Endothelial cell (in vitro differentiated cells): ENCODE measurements around the gene EDRF1. TPM values are rescaled to one million over a fixed set of nuclear protein-coding genes. Genes with fewer than 3 reads are reported as not detected.
A peak's percentile ranks its signal among the peaks of the same experiment; 100 is the strongest.

Experiments
- DNase-seq: peaks from one replicate; pipeline ENCODE4 v3.0.0; 2021; ENCODE audit warnings: low spot score
- H3K27ac Mint-ChIP-seq: one replicate; pipeline ENCODE4 v1.8.0; 2021; ENCODE audit warnings: mixed read lengths, inconsistent platforms; ENCODE audit not compliant: unreplicated experiment
- H3K27me3 Mint-ChIP-seq: one replicate; pipeline ENCODE4 v1.8.0; 2021; ENCODE audit warnings: mild to moderate bottlenecking, moderate library complexity, mixed read lengths, inconsistent platforms; ENCODE audit not compliant: unreplicated experiment
- H3K36me3 Mint-ChIP-seq: one replicate; pipeline ENCODE4 v1.8.0; 2021; ENCODE audit warnings: mild to moderate bottlenecking, low read depth, mixed read lengths, inconsistent platforms; ENCODE audit not compliant: unreplicated experiment
- H3K4me1 Mint-ChIP-seq: one replicate; pipeline ENCODE4 v1.8.0; 2021; ENCODE audit warnings: mild to moderate bottlenecking, mixed read lengths, inconsistent platforms; ENCODE audit not compliant: unreplicated experiment
- H3K4me3 Mint-ChIP-seq: one replicate; pipeline ENCODE4 v1.8.0; 2021; ENCODE audit warnings: mild to moderate bottlenecking, mixed read lengths, inconsistent platforms; ENCODE audit not compliant: unreplicated experiment
- H3K9me3 Mint-ChIP-seq: one replicate; pipeline ENCODE4 v1.8.0; 2021; ENCODE audit warnings: mixed read lengths, inconsistent platforms; ENCODE audit not compliant: unreplicated experiment
- CTCF ChIP-seq: fragments of 200-600 bp; sonication (generic); IDR thresholded peaks from one replicate; pipeline ENCODE4 v1.5.0; 2021; ENCODE audit warnings: antibody characterized with exemption; ENCODE audit not compliant: unreplicated experiment
- total RNA-seq: library from RNA; stranded (reverse); fragmentation: NEBNext Ultra II Directional; extraction: Animal tissue kit (Norgen Biotek cat#: 25700); gene quantifications from one replicate; pipeline ENCODE4 v1.2.1, GENCODE V29; 2021; ENCODE audit not compliant: unreplicated experiment

The EDRF1 gene
- total RNA-seq, 1 donor from 2014 or later, result 29.2 TPM

GRCh38 chr10:125721035-125721434 lies 1.5 kb downstream of the EDRF1 start:
- H3K4me3 Mint-ChIP-seq, result peak overlapping the region; percentile 75
- H3K9me3 Mint-ChIP-seq, result no peaks in the 10 kb centered on the region
- no peak for DNase-seq
- no peak for TF ChIP-seq CTCF
- peaks cover 8% of the 10 kb centered on the region for H3K36me3 Mint-ChIP-seq
- H3K4me1 Mint-ChIP-seq, result peaks cover 4% of the 10 kb centered on the region
- peaks cover 2% of the 10 kb centered on the region for H3K27me3 Mint-ChIP-seq
- no peak overlapping the region for H3K27ac Mint-ChIP-seq

GRCh38 chr10:125722811-125723210 lies 3.3 kb downstream of the EDRF1 start:
- Mint-ChIP-seq H3K27me3 (peaks cover 2% of the 10 kb centered on the region), H3K4me1 (peaks cover 4% of the 10 kb centered on the region), H3K4me3 (no peak overlapping the region), H3K9me3 (no peaks in the 10 kb centered on the region), H3K36me3 (peaks cover 12% of the 10 kb centered on the region), H3K27ac (no peak overlapping the region)
- no peak for DNase-seq
- TF ChIP-seq CTCF, result no peak

- no peak overlapping the region for H3K27ac Mint-ChIP-seq
- no peak for TF ChIP-seq CTCF
- no peaks in the 10 kb centered on the region for H3K4me1 Mint-ChIP-seq
- no peaks in the 10 kb centered on the region for H3K9me3 Mint-ChIP-seq
- H3K27me3 Mint-ChIP-seq, result no peaks in the 10 kb centered on the region
- H3K4me3 Mint-ChIP-seq, result no peak overlapping the region
- H3K36me3 Mint-ChIP-seq, result peaks cover 30% of the 10 kb centered on the region
- DNase-seq, result no peak
These were observed 7.4 kb downstream of the EDRF1 start for GRCh38 chr10:125726914-125727313.

- Mint-ChIP-seq H3K27ac (no peak overlapping the region), H3K4me3 (no peak overlapping the region), H3K9me3 (no peaks in the 10 kb centered on the region)
These were observed 7.9 kb downstream of the EDRF1 start for GRCh38 chr10:125727436-125727835.

GRCh38 chr10:125734148-125734547 lies 14.6 kb downstream of the EDRF1 start:
- H3K27me3 Mint-ChIP-seq, result no peaks in the 10 kb centered on the region
- no peaks in the 10 kb centered on the region for H3K4me1 Mint-ChIP-seq
- H3K27ac Mint-ChIP-seq, result no peak overlapping the region
- H3K36me3 Mint-ChIP-seq, result peaks cover 29% of the 10 kb centered on the region
- no peak overlapping the region for H3K4me3 Mint-ChIP-seq
- TF ChIP-seq CTCF, result no peak
- DNase-seq, result no peak
- no peaks in the 10 kb centered on the region for H3K9me3 Mint-ChIP-seq

More at GRCh38 chr10:125727436-125727835, 7.9 kb downstream of the EDRF1 start:
- TF ChIP-seq CTCF, result no peak
- no peaks in the 10 kb centered on the region for H3K27me3 Mint-ChIP-seq
- H3K36me3 Mint-ChIP-seq, result peaks cover 35% of the 10 kb centered on the region
- no peaks in the 10 kb centered on the region for H3K4me1 Mint-ChIP-seq
- DNase-seq, result no peak
